Mucosa of descending colon (tissue), 3 donors: ENCODE results near the gene PLEKHA8. TPM values are rescaled to one million over a fixed set of nuclear protein-coding genes. Genes with fewer than 3 reads are reported as not detected.

Experiments
- ATAC-seq: fragments of 200-7000 bp; cut with Tn5 transposase; one replicate; pipeline ENCODE4 v1.9.1; 2020; ENCODE audit warnings: mild to moderate bottlenecking, moderate library complexity
- DNase-seq, 3 donors: peaks; one replicate each; pipeline ENCODE4 v3.0.0-alpha.2; 2020
- H3K36me3 ChIP-seq: fragments of 200-600 bp; one replicate; pipeline ENCODE4 v1.8.0; 2021; ENCODE audit warnings: low read depth, mild to moderate bottlenecking
- H3K4me1 ChIP-seq: fragments of 200-600 bp; one replicate; pipeline ENCODE4 v1.8.0; 2021; ENCODE audit warnings: low read depth, mild to moderate bottlenecking
- H3K4me3 ChIP-seq: fragments of 200-600 bp; one replicate; pipeline ENCODE4 v1.8.0; 2021; ENCODE audit warnings: mild to moderate bottlenecking
- H3K9me3 ChIP-seq: fragments of 200-600 bp; one replicate; pipeline ENCODE4 v1.8.0; 2021; ENCODE audit warnings: mild to moderate bottlenecking
- intact Hi-C, 2 donors: fragments of 100-400 bp; cut with DNase I in 1 of 2; cut with micrococcal nuclease in 1 of 2; formaldehyde crosslinking; loops; one replicate each; pipeline versions ENCODE4 v1.11.0 to v1.11.1; 2022; cut with DNase I, micrococcal nuclease
- total RNA-seq, 3 donors: library from RNA; stranded (reverse); fragmentation: NEBNext Ultra II Directional in 2 of 3; extraction: Animal tissue kit (Norgen Biotek cat#: 25700) in 2 of 3; gene quantifications; one replicate each; pipeline versions ENCODE4 v1.2.1 to v1.2.4, GENCODE V29; 2021 to 2023
- TF ChIP-seq, protein P1 (sequence below): fragments of 200-600 bp; IDR thresholded peaks from one replicate; pipeline ENCODE4 v1.8.0; 2022; ENCODE audit warnings: antibody characterized with exemption, mild to moderate bottlenecking
- donor health status: DM: no; HTN: no; CAD: no; lungs with moderate emphysema.
- donor health status: DM: no; HTN: no; CAD: no.
- donor health status: DM: no; HTN: yes; CAD: no.

The PLEKHA8 gene
- total RNA-seq, 3 donors from 2014 or later, result 11.7 to 13.0 (median 12.5) TPM

DNA sequence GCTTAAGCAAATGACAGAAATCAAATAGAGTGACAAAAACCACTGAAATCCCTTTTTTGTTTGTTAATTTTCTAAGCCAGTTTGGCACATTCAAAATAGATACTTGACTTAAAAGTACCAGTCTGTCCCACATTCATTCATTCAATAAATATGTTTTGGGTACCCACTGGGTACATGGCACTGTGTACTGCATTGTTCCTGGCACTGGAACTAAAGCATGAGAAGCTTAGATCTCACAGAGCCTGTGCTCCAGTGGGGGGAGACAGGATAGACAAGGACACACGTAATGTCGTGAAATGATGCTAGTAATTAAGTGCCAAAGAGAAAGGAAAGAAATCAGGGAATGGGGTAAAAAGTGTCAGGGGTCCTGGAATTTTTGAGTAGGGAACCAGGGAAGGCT, 119.6 kb downstream of the PLEKHA8 start:
- H3K36me3 ChIP-seq, result no peaks in the 10 kb centered on the region
- no peak for ATAC-seq
- peaks cover 7% of the 10 kb centered on the region for H3K4me1 ChIP-seq
- DNase-seq, result no peak
- H3K4me3 ChIP-seq, result no peak overlapping the region
- no peaks in the 10 kb centered on the region for H3K9me3 ChIP-seq
- TF ChIP-seq, protein P1, sequence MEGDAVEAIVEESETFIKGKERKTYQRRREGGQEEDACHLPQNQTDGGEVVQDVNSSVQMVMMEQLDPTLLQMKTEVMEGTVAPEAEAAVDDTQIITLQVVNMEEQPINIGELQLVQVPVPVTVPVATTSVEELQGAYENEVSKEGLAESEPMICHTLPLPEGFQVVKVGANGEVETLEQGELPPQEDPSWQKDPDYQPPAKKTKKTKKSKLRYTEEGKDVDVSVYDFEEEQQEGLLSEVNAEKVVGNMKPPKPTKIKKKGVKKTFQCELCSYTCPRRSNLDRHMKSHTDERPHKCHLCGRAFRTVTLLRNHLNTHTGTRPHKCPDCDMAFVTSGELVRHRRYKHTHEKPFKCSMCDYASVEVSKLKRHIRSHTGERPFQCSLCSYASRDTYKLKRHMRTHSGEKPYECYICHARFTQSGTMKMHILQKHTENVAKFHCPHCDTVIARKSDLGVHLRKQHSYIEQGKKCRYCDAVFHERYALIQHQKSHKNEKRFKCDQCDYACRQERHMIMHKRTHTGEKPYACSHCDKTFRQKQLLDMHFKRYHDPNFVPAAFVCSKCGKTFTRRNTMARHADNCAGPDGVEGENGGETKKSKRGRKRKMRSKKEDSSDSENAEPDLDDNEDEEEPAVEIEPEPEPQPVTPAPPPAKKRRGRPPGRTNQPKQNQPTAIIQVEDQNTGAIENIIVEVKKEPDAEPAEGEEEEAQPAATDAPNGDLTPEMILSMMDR, result no peak
- intact Hi-C loops, result no loop called here

DNA sequence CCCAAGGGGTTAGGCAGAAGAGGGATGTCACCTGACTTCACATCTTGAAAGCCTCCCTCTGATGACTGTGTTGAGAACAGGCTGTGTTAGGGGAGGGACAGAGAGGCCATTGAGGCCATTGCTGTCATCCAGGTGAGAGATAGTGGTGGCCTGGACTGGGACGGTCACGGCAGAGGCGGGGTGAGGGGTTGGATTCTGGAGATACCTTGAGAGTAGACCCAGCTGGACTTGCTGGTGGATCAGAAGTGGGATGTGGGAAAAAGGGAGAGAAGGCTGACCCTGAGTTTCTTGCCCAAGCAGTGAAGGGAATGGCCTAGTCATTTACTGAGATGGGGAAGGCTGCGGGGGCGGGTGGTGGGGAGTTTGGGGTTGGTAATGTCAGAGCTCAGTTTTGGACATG, 120.2 kb downstream of the PLEKHA8 start:
- ATAC-seq (no peak), DNase-seq (no peak)
- no peak overlapping the region for H3K4me3 ChIP-seq
- intact Hi-C loops, result no loop called here
- H3K4me1 ChIP-seq, result peaks cover 3% of the 10 kb centered on the region
- H3K36me3 ChIP-seq, result no peaks in the 10 kb centered on the region
- TF ChIP-seq, protein P1, result no peak
- H3K9me3 ChIP-seq, result no peaks in the 10 kb centered on the region

- H3K4me1 ChIP-seq, result no peaks in the 10 kb centered on the region
- intact Hi-C loops, result no loop called here
- no peaks in the 10 kb centered on the region for H3K9me3 ChIP-seq
- no peaks in the 10 kb centered on the region for H3K36me3 ChIP-seq
- DNase-seq (peak in 2 of 3 donors; percentile 40 to 71), ATAC-seq (peak; percentile 88)
- H3K4me3 ChIP-seq, result no peak overlapping the region
- TF ChIP-seq, protein P1, result no peak
Measured at GRCh38 chr7:30148951-30149459, 120.8 kb downstream of the PLEKHA8 start.

DNA sequence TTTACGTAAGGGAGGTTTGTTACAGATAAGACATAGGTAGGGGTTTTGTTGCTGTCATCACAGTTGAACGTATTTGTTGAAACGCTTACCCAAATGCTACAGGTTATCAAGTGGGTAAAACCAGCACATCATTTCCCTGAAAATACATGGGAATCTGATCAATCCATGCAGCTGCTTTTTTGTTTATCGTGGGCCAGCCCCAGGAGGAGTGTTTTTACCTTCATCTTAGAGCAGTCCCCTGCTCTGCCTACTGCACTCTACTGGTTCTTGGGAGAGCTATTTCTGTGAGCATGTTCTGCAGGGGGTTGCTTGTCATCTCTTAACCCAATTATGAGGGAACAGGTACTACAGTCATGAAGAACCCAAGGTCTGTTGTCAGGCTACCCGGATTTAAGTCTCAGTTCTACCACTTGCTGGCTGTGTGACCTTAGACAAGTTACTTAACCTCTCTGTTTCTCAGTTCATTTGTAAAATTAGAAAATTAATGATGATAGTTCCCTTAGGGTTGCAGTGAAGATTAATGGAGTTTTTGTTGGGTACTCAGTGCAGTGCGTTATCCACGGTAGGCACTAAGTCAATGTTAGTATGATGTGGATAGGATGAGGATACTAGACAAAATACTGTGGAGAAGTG, 121.5 kb downstream of the PLEKHA8 start:
- no peaks in the 10 kb centered on the region for H3K9me3 ChIP-seq
- TF ChIP-seq, protein P1, result no peak
- intact Hi-C loops, result no loop called here
- DNase-seq (no peak), ATAC-seq (no peak)
- no peaks in the 10 kb centered on the region for H3K36me3 ChIP-seq
- no peaks in the 10 kb centered on the region for H3K4me1 ChIP-seq
- no peak overlapping the region for H3K4me3 ChIP-seq

DNA sequence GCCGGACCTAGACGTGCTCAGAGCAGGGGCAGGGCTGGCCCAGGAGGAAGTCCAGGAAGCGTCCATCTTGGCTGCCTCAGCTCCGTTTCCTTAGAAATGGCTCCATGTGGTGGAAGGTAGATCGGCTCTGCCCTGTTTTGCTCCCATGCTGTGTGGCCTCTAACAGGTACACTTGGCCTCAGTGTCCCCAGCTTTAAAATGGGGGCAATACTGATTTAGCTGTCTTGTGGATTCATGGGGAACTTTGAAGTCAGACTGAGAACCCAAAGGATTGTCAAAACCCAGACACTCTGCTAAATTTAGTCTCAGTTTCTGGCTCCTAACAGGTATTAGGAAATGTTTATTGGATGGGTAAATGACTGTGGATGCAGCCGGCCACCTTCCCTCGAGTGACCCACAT, 122.5 kb downstream of the PLEKHA8 start:
- no peaks in the 10 kb centered on the region for H3K4me1 ChIP-seq
- no peak overlapping the region for H3K4me3 ChIP-seq
- TF ChIP-seq, protein P1, result no peak
- no peak for ATAC-seq
- intact Hi-C loops, result no loop called here
- no peaks in the 10 kb centered on the region for H3K36me3 ChIP-seq
- no peaks in the 10 kb centered on the region for H3K9me3 ChIP-seq
- DNase-seq, result no peak
